Bladder microvascular endothelial cell (primary cell): ENCODE data around the gene WDR81. TPM values are rescaled to one million over a fixed set of nuclear protein-coding genes. Genes with fewer than 3 reads are reported as not detected.

Experiments used
- total RNA-seq: library from RNA; depleted of rRNA; stranded (reverse); fragments of >200 nt; gene quantifications from 2 replicates; pipeline ENCODE4 v1.2.3, GENCODE V29; 2014

WDR81 gene
- total RNA-seq: 14.9 and 25.6 TPM in 2 replicates

DNA sequence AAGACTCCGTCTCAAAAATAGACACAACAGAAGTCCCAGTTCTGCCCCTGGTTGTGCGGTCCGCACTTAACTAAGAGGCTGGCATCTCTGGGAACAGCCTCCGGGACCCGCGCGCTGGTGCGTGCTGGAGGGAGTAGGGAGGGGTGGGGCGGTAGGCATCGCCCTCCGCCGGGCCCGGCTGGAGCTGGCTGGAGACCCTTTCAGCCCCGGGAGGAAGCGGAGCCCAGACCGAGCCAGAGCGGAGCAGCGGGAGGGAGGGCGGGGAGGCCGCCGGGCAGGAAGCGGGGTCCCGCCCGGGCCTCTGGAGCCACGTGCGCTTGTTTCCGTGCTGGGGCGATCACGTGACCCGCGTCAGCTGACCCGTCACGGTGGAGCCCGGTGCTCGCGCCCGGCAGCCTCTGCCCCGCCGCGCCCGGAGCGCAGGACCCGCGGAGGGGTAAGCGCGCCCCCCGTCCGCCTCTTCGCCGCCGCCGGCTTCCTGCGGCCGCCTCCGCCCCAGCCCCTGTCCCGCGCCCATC is at the start of gene WDR81:
Gene WDR81, plus strand, starts transcription at position 354 of the 518 bp plus-strand sequence. CDS start 256 bp downstream, outside the sequence.

DNA sequence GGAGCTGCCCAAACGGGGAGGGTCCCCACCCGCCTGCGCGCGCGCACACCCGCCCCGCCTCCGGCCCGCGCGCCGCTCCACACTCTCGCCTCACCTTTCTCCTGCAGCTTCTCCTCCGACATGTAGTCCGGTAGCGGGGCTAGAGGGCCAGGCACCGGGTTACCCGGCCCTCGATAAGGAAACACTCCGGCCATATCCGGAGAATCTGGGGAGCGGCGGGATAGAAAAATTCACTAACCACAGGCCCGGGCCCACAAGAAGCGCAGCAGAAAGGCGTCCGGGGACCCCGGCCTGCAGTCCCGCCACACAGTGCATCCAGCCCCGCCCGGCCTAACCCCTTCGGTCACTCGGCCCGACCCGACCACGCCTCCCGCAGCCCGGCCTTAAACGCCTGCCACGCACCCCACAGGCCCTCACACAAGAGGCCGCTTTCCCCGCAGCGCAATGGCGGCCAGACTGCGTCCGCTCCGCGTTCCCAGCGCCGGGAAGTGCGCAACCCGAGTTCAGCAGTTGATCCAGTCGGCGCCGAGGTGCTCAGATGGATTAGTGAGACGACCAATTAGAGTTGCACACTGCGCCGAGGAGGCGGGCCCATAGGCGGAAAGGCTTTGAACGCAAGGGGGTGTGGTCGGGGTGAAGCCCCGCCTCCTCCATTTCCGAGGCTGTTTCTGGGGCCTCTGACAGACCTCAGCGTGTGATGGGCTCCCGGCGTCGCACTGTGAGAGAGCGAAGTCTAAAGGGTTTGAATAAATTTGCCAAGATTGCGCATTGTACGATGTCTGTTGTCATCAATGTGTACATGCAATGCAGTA is 39.9 kb upstream of the WDR81 start, which contains the start of gene PRPF8:
Gene PRPF8, minus strand, starts transcription at position 490 of the 812 bp plus-strand sequence. Its CDS starts 296 bp downstream, at position 194.

DNA sequence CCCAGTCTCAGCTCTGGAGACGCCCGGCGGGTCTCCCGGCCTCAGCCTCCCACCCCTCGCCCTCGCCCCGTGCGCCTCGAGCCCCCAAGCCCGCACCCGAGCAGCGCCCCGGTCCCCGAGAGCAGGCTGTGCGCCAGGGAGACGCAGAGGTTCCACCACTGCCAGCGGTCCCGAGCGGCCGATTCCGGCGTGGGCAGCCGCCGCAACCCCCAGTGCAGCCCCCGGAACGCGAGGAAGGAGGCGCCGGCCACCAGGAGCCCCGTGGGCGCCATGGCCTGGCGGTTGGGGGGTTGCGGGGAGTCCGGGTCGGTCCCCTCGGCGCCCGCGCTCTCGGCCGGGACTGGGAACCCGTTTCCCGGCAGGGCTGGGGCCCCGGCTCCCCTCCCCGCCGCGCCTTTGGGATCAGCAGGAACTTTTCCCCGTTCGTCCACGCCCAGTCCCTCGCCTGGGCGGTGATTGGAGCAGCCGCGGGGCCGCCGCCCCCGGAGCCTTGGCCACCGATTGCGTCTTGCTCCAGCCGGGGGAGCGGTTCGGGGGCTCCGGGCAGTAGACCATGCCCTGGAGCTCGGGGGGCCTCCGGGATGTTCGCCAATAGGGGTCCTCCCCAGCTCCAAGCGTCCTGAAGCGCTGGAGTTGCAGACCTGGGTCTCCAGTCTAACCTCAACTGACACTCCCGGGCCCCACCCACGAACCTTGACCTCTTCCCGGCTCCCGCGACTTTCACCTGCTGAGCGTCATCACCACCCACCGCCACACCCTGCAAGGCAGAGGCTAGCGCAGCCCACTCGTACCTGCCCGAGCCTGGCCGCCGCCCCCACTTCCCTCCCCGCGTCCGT is 14.3 kb upstream of the WDR81 start, which contains the start of gene TLCD2:
Gene TLCD2, minus strand, starts transcription at position 407 of the 836 bp plus-strand sequence. Its CDS starts 135 bp downstream, at position 272.

DNA sequence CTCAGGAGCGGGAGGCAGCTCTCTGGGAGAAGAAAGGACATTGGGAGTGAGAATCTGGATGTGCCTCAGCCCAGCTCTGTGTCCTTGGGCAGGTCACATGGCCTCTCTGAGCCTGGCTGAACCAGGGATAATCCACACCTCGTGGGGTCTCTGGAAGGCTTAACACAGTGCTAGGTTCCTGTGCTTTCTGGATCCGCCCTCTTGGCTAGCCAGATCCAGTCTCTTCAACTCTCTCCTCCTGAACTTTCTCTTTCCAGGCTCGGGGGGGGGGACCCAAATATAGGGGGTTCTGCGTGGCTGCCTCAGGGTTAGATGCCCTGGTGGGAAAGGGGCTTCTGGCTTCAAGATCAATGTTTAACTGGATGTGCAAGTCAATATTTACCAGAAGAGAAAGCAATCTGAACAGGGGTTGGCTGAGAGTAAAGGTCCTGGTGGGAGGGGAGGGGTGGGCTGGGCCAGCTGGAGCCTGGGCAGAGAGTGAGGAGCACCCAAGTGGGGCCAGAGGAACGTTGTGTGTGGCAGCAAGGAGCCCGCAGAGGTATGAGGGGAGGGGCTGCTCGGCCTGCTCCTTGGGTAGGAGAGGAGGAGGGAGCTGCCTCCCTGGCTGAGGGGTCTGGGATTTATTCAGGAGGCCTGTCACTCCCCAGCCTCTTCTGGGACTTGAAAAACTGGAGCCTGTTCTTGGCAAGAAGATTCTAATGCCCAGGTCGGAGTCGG is 18.0 kb downstream of the WDR81 start, which contains the start of gene SERPINF2:
Gene SERPINF2, plus strand, starts transcription at position 501 of the 717 bp plus-strand sequence. CDS start 2,125 bp downstream, outside the sequence.

Other genes starting within 250 kb of the WDR81 start
- gene MYO1C, start 232.0 kb upstream of the WDR81 start, total RNA-seq: 154 and 424 TPM in 2 replicates
- 45.9 and 58.3 TPM in 2 replicates for gene INPP5K, start 208.1 kb upstream of the WDR81 start, total RNA-seq
- 17.3 and 23.2 TPM in 2 replicates for gene PITPNA, start 161.9 kb upstream of the WDR81 start, total RNA-seq
- gene SLC43A2, start 95.9 kb upstream of the WDR81 start, total RNA-seq: 8.3 and 46.6 TPM in 2 replicates
- 82.4 and 99.5 TPM in 2 replicates for gene SCARF1, start 79.0 kb upstream of the WDR81 start, total RNA-seq
- 10.1 and 12.3 TPM in 2 replicates for gene RILP, start 74.8 kb upstream of the WDR81 start, total RNA-seq
- 82.1 and 190 TPM in 2 replicates for gene PRPF8, start 39.8 kb upstream of the WDR81 start, total RNA-seq
- 1.3 and 1.4 TPM in 2 replicates for gene TLCD2, start 14.3 kb upstream of the WDR81 start, total RNA-seq
- 0.49 TPM in 1 of 2 replicates, not detected in the other for gene SERPINF2, start 18.2 kb downstream of the WDR81 start, total RNA-seq
- gene SERPINF1, start 37.4 kb downstream of the WDR81 start, total RNA-seq: 0.16 TPM in 1 of 2 replicates, not detected in the other
- 6.5 and 13.7 TPM in 2 replicates for gene SMYD4, start 105.2 kb downstream of the WDR81 start, total RNA-seq
- 35.9 and 64.1 TPM in 2 replicates for gene RPA1, start 105.3 kb downstream of the WDR81 start, total RNA-seq